GM23338 (cell line): ENCODE data around the gene NUMBL. TPM values are rescaled to one million over a fixed set of nuclear protein-coding genes. Genes with fewer than 3 reads are reported as not detected.

Experiments used
- ATAC-seq: fragments of 200-7000 bp; cut with Tn5 transposase; 3 replicates; pipeline ENCODE4 v1.9.1; 2020
- DNase-seq: peaks from one replicate; pipeline ENCODE4 v3.0.0-alpha.2; 2015; ENCODE audit warnings: low spot score
- H2AFZ ChIP-seq: fragments of 200-600 bp; sonication (generic); 2 replicates; pipeline ENCODE4 v1.8.0; 2016; ENCODE audit warnings: antibody characterized with exemption, mild to moderate bottlenecking, moderate library complexity
- H3F3A ChIP-seq: fragments of 200-600 bp; sonication (generic); replicated peaks from 2 replicates; pipeline ENCODE4 v1.8.0; 2017; ENCODE audit warnings: antibody characterized with exemption, mixed run types, low read depth
- H3K27ac ChIP-seq: fragments of 200-600 bp; sonication (generic); 2 replicates; pipeline ENCODE4 v1.6.1; 2016; ENCODE audit warnings: low read depth
- H3K27me3 ChIP-seq: fragments of 200-600 bp; sonication (generic); 2 replicates; pipeline ENCODE4 v1.8.0; 2016; ENCODE audit warnings: mild to moderate bottlenecking, mixed run types, moderate library complexity; ENCODE audit not compliant: insufficient read depth
- H3K36me3 ChIP-seq: fragments of 200-600 bp; sonication (generic); 2 replicates; pipeline ENCODE4 v1.8.0; 2016; ENCODE audit warnings: mild to moderate bottlenecking; ENCODE audit not compliant: insufficient read depth
- H3K4me1 ChIP-seq: fragments of 200-600 bp; sonication (generic); 2 replicates; pipeline ENCODE4 v1.8.0; 2016; ENCODE audit warnings: mild to moderate bottlenecking, moderate library complexity; ENCODE audit not compliant: insufficient read depth
- H3K4me2 ChIP-seq: fragments of 200-600 bp; sonication (generic); 2 replicates; pipeline ENCODE4 v1.7.1; 2017; ENCODE audit warnings: mixed run types
- H3K4me3 ChIP-seq: fragments of 200-600 bp; sonication (generic); 2 replicates; pipeline ENCODE4 v1.6.1; 2016; ENCODE audit warnings: mixed run types
- H3K79me2 ChIP-seq: fragments of 200-600 bp; sonication (generic); replicated peaks from 2 replicates; pipeline ENCODE4 v1.8.0; 2017; ENCODE audit warnings: mild to moderate bottlenecking; ENCODE audit not compliant: insufficient read depth
- H3K9me2 ChIP-seq: fragments of 200-600 bp; sonication (generic); 2 replicates; pipeline ENCODE4 v1.8.0; 2017; ENCODE audit not compliant: insufficient read depth
- H4K20me1 ChIP-seq: fragments of 200-600 bp; sonication (generic); replicated peaks from 2 replicates; pipeline ENCODE4 v1.8.0; 2017; ENCODE audit warnings: mild to moderate bottlenecking; ENCODE audit not compliant: insufficient read depth
- H3K27ac Mint-ChIP-seq: 2 replicates; pipeline ENCODE4 v1.8.0; 2020; ENCODE audit warnings: inconsistent platforms, mild to moderate bottlenecking, moderate library complexity, mixed read lengths
- H3K27me3 Mint-ChIP-seq: 3 replicates; pipeline ENCODE4 v1.8.0; 2022; ENCODE audit warnings: low read depth, mild to moderate bottlenecking, moderate library complexity, mixed read lengths, inconsistent platforms; ENCODE audit not compliant: insufficient read depth, poor library complexity
- H3K36me3 Mint-ChIP-seq: 3 replicates; pipeline ENCODE4 v1.8.0; 2021; ENCODE audit warnings: low read depth, mild to moderate bottlenecking, inconsistent platforms, moderate library complexity, mixed read lengths
- H3K4me1 Mint-ChIP-seq: 3 replicates; pipeline ENCODE4 v1.8.0; 2020; ENCODE audit warnings: mild to moderate bottlenecking, inconsistent platforms, mixed read lengths
- H3K4me3 Mint-ChIP-seq: 3 replicates; pipeline ENCODE4 v1.8.0; 2021; ENCODE audit warnings: moderate library complexity, mild to moderate bottlenecking, inconsistent platforms, mixed read lengths
- H3K9me3 Mint-ChIP-seq: 3 replicates; pipeline ENCODE4 v1.8.0; 2020; ENCODE audit warnings: moderate library complexity, mild to moderate bottlenecking, inconsistent platforms, mixed read lengths
- CREB1 ChIP-seq: fragments of 250-450 bp; sonication (Bioruptor Pico); IDR thresholded peaks from 2 replicates; pipeline ENCODE4 v1.5.0; 2020; ENCODE audit warnings: low read depth, mild to moderate bottlenecking, moderate library complexity
- CTCF ChIP-seq, 2 experiments: fragments of 200-600 bp in 1 of 2; sonication (generic) in 1 of 2; conservative IDR thresholded peaks; 2 replicates each; pipeline versions ENCODE4 v1.5.1 to v1.6.1; 2016 to 2017; ENCODE audit warnings: antibody characterized with exemption in 2 of 2, low read depth in 2 of 2, mild to moderate bottlenecking in 2 of 2, moderate library complexity in 1 of 2
- EZH2 ChIP-seq: fragments of 200-600 bp; sonication (generic); IDR thresholded peaks from one replicate; pipeline ENCODE4 v1.8.0; 2017; ENCODE audit warnings: antibody characterized with exemption, mild to moderate bottlenecking, low read depth; ENCODE audit not compliant: unreplicated experiment
- EZH2phosphoT487 ChIP-seq: fragments of 200-600 bp; sonication (generic); IDR thresholded peaks from one replicate; pipeline ENCODE4 v1.8.1; 2018; ENCODE audit warnings: antibody characterized with exemption; ENCODE audit not compliant: unreplicated experiment
- JUNB ChIP-seq: IDR thresholded peaks from one replicate; pipeline ENCODE4 v1.6.1; 2016; ENCODE audit warnings: antibody characterized with exemption; ENCODE audit not compliant: unreplicated experiment
- NANOG ChIP-seq: IDR thresholded peaks from 2 replicates; pipeline ENCODE4 v1.6.1; 2016; ENCODE audit warnings: antibody characterized with exemption, borderline replicate concordance
- POLR2AphosphoS5 ChIP-seq: IDR thresholded peaks from 2 replicates; pipeline ENCODE4 v1.6.1; 2016; ENCODE audit warnings: antibody characterized with exemption, low read depth
- REST ChIP-seq: IDR thresholded peaks from one replicate; pipeline ENCODE4 v1.6.1; 2018; ENCODE audit warnings: antibody characterized with exemption; ENCODE audit not compliant: unreplicated experiment
- STAT1 ChIP-seq: IDR thresholded peaks from one replicate; pipeline ENCODE4 v1.6.1; 2016; ENCODE audit warnings: antibody characterized with exemption; ENCODE audit not compliant: unreplicated experiment
- ZNF114 ChIP-seq: fragments of 250-450 bp; sonication (Bioruptor Pico); IDR thresholded peaks from 2 replicates; pipeline ENCODE4 v1.5.0; 2020; ENCODE audit warnings: mild to moderate bottlenecking, moderate library complexity
- ZNF331 ChIP-seq: fragments of 250-450 bp; sonication (Bioruptor Pico); IDR thresholded peaks from 2 replicates; pipeline ENCODE4 v1.5.0; 2020; ENCODE audit warnings: low read depth, mild to moderate bottlenecking, moderate library complexity
- ZNF462 ChIP-seq: fragments of 250-450 bp; sonication (Bioruptor Pico); IDR thresholded peaks from 2 replicates; pipeline ENCODE4 v1.5.0; 2020; ENCODE audit warnings: mild to moderate bottlenecking, moderate library complexity
- polyA plus RNA-seq: library from polyadenylated mRNA; unstranded; fragments of >200 nt; fragmentation: Nextera tagmentation; extraction: Ambion mirVana; gene quantifications from 2 replicates; pipeline ENCODE4 v1.2.1, GENCODE V29; 2016
- total RNA-seq: library from RNA; depleted of rRNA; stranded (reverse); fragments of >200 nt; shearing (Covaris generic); gene quantifications from 2 replicates; pipeline ENCODE4 v1.2.3, GENCODE V29; 2014
- TF ChIP-seq, protein P1 (sequence below): IDR thresholded peaks from 2 replicates; pipeline ENCODE4 v1.6.1; 2016; ENCODE audit warnings: antibody characterized with exemption

The NUMBL gene
- total and polyA plus RNA-seq, 2 experiments from 2014 or later: 8.5 to 28.5 TPM

DNA sequence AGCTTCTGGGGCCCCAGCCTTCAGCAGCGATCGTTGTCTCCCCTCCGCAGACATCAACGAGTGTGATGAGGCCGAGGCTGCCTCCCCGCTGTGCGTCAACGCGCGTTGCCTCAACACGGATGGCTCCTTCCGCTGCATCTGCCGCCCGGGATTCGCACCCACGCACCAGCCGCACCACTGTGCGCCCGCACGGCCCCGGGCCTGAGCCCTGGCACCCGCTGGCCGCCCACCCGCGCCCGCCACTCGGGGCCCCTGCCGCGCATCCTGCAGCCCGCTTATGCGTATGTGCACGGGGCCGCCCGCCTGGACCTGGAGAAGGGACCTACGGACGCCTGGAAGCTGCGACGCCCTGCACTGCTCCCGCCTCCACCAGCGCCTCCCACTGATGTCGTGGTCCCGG, 61.1 kb downstream of the NUMBL start:
- Histone ChIP-seq H3K27ac (no peak overlapping the region), H3K79me2 (no peaks in the 10 kb centered on the region), H3K4me3 (no peak overlapping the region), H3F3A (peaks cover 4% of the 10 kb centered on the region; the same call in 1 of the 2 replicates), H2AFZ (no peak overlapping the region), H3K9me2 (no peaks in the 10 kb centered on the region), H3K4me2 (no peak overlapping the region), H3K27me3 (peaks cover 16% of the 10 kb centered on the region), H3K36me3 (0 out of 2 replicates have a peak, but pooled peaks cover 4% of the 10 kb centered on the region), H4K20me1 (peaks cover 2% of the 10 kb centered on the region; the same call in 1 of the 2 replicates), H3K4me1 (peaks cover 31% of the 10 kb centered on the region)
- Mint-ChIP-seq H3K9me3 (no peaks in the 10 kb centered on the region; the same call in 2 of the 3 replicates), H3K4me1 (peaks cover 45% of the 10 kb centered on the region), H3K36me3 (peaks cover 32% of the 10 kb centered on the region), H3K27me3 (peaks cover 38% of the 10 kb centered on the region), H3K27ac (no peak overlapping the region), H3K4me3 (no peak overlapping the region; the same call in 2 of the 3 replicates)
- no peak for DNase-seq
- ATAC-seq: no peak
- TF ChIP-seq REST (no peak), EZH2 (no peak), ZNF331 (CRISPR knock-in tag) (no peak), NANOG (no peak), CREB1 (CRISPR knock-in tag) (no peak), STAT1 (no peak), CTCF (conservative IDR thresholded peaks at IDR 0.05; ENCODE audit: low read depth in 2 of 2) (no peak), EZH2phosphoT487 (no peak), JUNB (no peak), POLR2AphosphoS5 (no peak), ZNF462 (CRISPR knock-in tag) (no peak), ZNF114 (no peak)
- TF ChIP-seq, protein P1, sequence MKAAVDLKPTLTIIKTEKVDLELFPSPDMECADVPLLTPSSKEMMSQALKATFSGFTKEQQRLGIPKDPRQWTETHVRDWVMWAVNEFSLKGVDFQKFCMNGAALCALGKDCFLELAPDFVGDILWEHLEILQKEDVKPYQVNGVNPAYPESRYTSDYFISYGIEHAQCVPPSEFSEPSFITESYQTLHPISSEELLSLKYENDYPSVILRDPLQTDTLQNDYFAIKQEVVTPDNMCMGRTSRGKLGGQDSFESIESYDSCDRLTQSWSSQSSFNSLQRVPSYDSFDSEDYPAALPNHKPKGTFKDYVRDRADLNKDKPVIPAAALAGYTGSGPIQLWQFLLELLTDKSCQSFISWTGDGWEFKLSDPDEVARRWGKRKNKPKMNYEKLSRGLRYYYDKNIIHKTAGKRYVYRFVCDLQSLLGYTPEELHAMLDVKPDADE: no peak
